ENCODE data around the gene EHMT1.

Gene EHMT1

GRCh38 chr9:137642892-137643291, 24.1 kb downstream of the EHMT1 start:
- no peak for ATAC-seq
- no peak for TF ChIP-seq ZNF70 (CRISPR knock-in tag; IDR thresholded peaks at IDR 0.05)
- no peak for TF ChIP-seq ZC3H10 (CRISPR knock-in tag; IDR thresholded peaks at IDR 0.05)
- TF ChIP-seq ESRRG (CRISPR knock-in tag; IDR thresholded peaks at IDR 0.05) = no peak
- TF ChIP-seq RARB (CRISPR knock-in tag; IDR thresholded peaks at IDR 0.05) = no peak
- TF ChIP-seq ISL1 (CRISPR knock-in tag; IDR thresholded peaks at IDR 0.05) = no peak
- no peak for TF ChIP-seq CSDC2 (CRISPR knock-in tag; IDR thresholded peaks at IDR 0.05)
- no peak for TF ChIP-seq GLIS3 (CRISPR knock-in tag; IDR thresholded peaks at IDR 0.05)
- TF ChIP-seq PATZ1 (CRISPR knock-in tag; IDR thresholded peaks at IDR 0.05; ENCODE audit: borderline replicate concordance) = no peak
- TF ChIP-seq OSR1 (CRISPR knock-in tag; IDR thresholded peaks at IDR 0.05) = no peak
- TF ChIP-seq ARNTL (CRISPR knock-in tag; IDR thresholded peaks at IDR 0.05; ENCODE audit: borderline replicate concordance, low read depth) = no peak

- ATAC-seq = no peak
- TF ChIP-seq ESRRG (CRISPR knock-in tag; IDR thresholded peaks at IDR 0.05) = no peak
- no peak for TF ChIP-seq SNAI2 (CRISPR knock-in tag; IDR thresholded peaks at IDR 0.05)
- no peak for TF ChIP-seq POU6F1 (CRISPR knock-in tag; IDR thresholded peaks at IDR 0.05; ENCODE audit: borderline replicate concordance, low read depth)
- TF ChIP-seq BACH2 (CRISPR knock-in tag; IDR thresholded peaks at IDR 0.05; ENCODE audit: borderline replicate concordance) = no peak
- no peak for TF ChIP-seq CREB5 (CRISPR knock-in tag; IDR thresholded peaks at IDR 0.05; ENCODE audit: low read depth)
- no peak for TF ChIP-seq ZFP3 (CRISPR knock-in tag; IDR thresholded peaks at IDR 0.05)
- no peak for TF ChIP-seq OSR1 (CRISPR knock-in tag; IDR thresholded peaks at IDR 0.05)
- no peak for TF ChIP-seq RARB (CRISPR knock-in tag; IDR thresholded peaks at IDR 0.05)
These were observed 25.1 kb downstream of the EHMT1 start for GRCh38 chr9:137643921-137644320.

- no peak for ATAC-seq
- TF ChIP-seq TOX (CRISPR knock-in tag; IDR thresholded peaks at IDR 0.05; ENCODE audit: borderline replicate concordance) = no peak
- no peak for TF ChIP-seq CSDC2 (CRISPR knock-in tag; IDR thresholded peaks at IDR 0.05)
- no peak for TF ChIP-seq SNAI2 (CRISPR knock-in tag; IDR thresholded peaks at IDR 0.05)
- TF ChIP-seq ZFP3 (CRISPR knock-in tag; IDR thresholded peaks at IDR 0.05) = no peak
- no peak for TF ChIP-seq ESRRG (CRISPR knock-in tag; IDR thresholded peaks at IDR 0.05)
- no peak for TF ChIP-seq ZFP30 (CRISPR knock-in tag; IDR thresholded peaks at IDR 0.05)
- no peak for TF ChIP-seq ARNTL (CRISPR knock-in tag; IDR thresholded peaks at IDR 0.05; ENCODE audit: borderline replicate concordance, low read depth)
These were observed 26.4 kb downstream of the EHMT1 start for GRCh38 chr9:137645211-137645610.

GRCh38 chr9:137646341-137646740, 27.5 kb downstream of the EHMT1 start:
- TF ChIP-seq OSR1 (CRISPR knock-in tag; IDR thresholded peaks at IDR 0.05) = no peak
- no peak for TF ChIP-seq ESRRG (CRISPR knock-in tag; IDR thresholded peaks at IDR 0.05)
- TF ChIP-seq PPARA (CRISPR knock-in tag; IDR thresholded peaks at IDR 0.05; ENCODE audit: borderline replicate concordance) = no peak
- TF ChIP-seq CREB5 (CRISPR knock-in tag; IDR thresholded peaks at IDR 0.05; ENCODE audit: low read depth) = no peak
- TF ChIP-seq RARB (CRISPR knock-in tag; IDR thresholded peaks at IDR 0.05) = no peak
- no peak for ATAC-seq

GRCh38 chr9:137647096-137647714, 28.4 kb downstream of the EHMT1 start:
- TF ChIP-seq ZNF565 (CRISPR knock-in tag; conservative IDR thresholded peaks at IDR 0.05; ENCODE audit: low read depth) (no peak), CSDC2 (CRISPR knock-in tag; IDR thresholded peaks at IDR 0.05) (no peak), ISL1 (CRISPR knock-in tag; IDR thresholded peaks at IDR 0.05) (no peak), PPARA (CRISPR knock-in tag; IDR thresholded peaks at IDR 0.05; ENCODE audit: borderline replicate concordance) (no peak)

More at GRCh38 chr9:137647096-137647714, 28.4 kb downstream of the EHMT1 start:
- ATAC-seq = no peak
